Thymus (tissue), 11 donors: Measurements from ENCODE around the gene WIPF3. TPM values are rescaled to one million over a fixed set of nuclear protein-coding genes. Genes with fewer than 3 reads are reported as not detected.

Source experiments
- DNase-seq, 9 donors: peaks; one replicate each; pipeline ENCODE4 v3.0.0-alpha.2; 2013; ENCODE audit warnings: low spot score in 9 of 9, low read depth in 6 of 9, missing footprints in 1 of 9
- H3K27ac ChIP-seq, 2 donors: one replicate each; pipeline ENCODE4 v1.5.1; 2013; ENCODE audit warnings: control low read depth in 1 of 2, low read depth in 1 of 2, low read length in 1 of 2, mild to moderate bottlenecking in 1 of 2, moderate library complexity in 1 of 2
- H3K27me3 ChIP-seq, 2 donors: one replicate each; pipeline ENCODE4 v1.5.1; 2013; ENCODE audit warnings: low read length in 1 of 2; ENCODE audit not compliant: control insufficient read depth in 2 of 2, insufficient read depth in 1 of 2
- H3K36me3 ChIP-seq, 2 donors: one replicate each; pipeline ENCODE4 v1.5.1; 2013; ENCODE audit warnings: low read length in 1 of 2, mild to moderate bottlenecking in 1 of 2, moderate library complexity in 1 of 2; ENCODE audit not compliant: control insufficient read depth in 2 of 2, insufficient read depth in 2 of 2
- H3K4me1 ChIP-seq, 2 donors: one replicate each; pipeline ENCODE4 v1.5.1; 2013; ENCODE audit warnings: low read length in 2 of 2; ENCODE audit not compliant: control insufficient read depth in 2 of 2, insufficient read depth in 2 of 2
- H3K4me3 ChIP-seq, 2 donors: one replicate each; pipeline ENCODE4 v1.5.1; 2013; ENCODE audit warnings: low read length in 2 of 2, control low read depth in 1 of 2, mild to moderate bottlenecking in 1 of 2
- H3K9me3 ChIP-seq, 2 donors: one replicate each; pipeline ENCODE4 v1.5.1; 2013; ENCODE audit warnings: low read length in 1 of 2, mild to moderate bottlenecking in 1 of 2; ENCODE audit not compliant: control insufficient read depth in 2 of 2, insufficient read depth in 1 of 2
- WGBS: extraction: QIAGEN DNeasy Blood & Tissue Kit; methylation state at CpG from one replicate; pipeline ENCODE4 v1.1.7; 2013; 5-methylcytosine and 5-hydroxymethylcytosine counted together
- polyA plus RNA-seq: library from polyadenylated mRNA; stranded (reverse); fragments of 200-250 nt; gene quantifications from one replicate; pipeline ENCODE4 v1.2.3, GENCODE V29; 2013
- total RNA-seq: library from RNA; stranded (reverse); fragments of 120-200 nt; gene quantifications from one replicate; pipeline ENCODE4 v1.2.4, GENCODE V29; 2013
- donor health status: healthy.

Gene WIPF3
- total and polyA plus RNA-seq, 2 donors = 0.14 to 0.55 TPM

DNA sequence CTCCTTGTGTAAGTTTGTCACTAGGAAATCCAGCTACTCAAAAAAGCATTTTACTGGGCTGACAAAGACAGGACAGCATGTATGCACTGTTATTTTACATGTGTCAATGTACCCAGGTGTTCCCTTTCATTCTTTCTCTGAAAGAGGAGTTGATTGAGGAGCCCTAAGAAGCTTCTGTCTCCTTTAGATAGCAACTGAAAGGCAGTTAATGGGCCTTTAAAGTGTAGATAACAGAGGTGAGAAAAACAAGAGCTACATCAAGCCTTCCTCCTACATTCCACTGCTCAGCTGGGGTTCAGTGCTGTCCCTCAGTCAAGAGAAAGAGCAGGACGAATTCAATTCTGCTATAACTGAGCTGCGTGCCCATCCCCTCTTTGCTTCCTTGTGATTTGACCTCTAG lies 12.8 kb upstream of the WIPF3 start:
- WGBS = 93% methylated on average over 2 of the region's 2 CpGs
- H3K27ac ChIP-seq = no peak overlapping the region
- no peak overlapping the region for H3K4me3 ChIP-seq
- no peaks in the 10 kb centered on the region for H3K9me3 ChIP-seq
- H3K4me1 ChIP-seq = no peaks in the 10 kb centered on the region
- H3K27me3 ChIP-seq = no peaks in the 10 kb centered on the region
- DNase-seq = no peak
- no peaks in the 10 kb centered on the region for H3K36me3 ChIP-seq

DNA sequence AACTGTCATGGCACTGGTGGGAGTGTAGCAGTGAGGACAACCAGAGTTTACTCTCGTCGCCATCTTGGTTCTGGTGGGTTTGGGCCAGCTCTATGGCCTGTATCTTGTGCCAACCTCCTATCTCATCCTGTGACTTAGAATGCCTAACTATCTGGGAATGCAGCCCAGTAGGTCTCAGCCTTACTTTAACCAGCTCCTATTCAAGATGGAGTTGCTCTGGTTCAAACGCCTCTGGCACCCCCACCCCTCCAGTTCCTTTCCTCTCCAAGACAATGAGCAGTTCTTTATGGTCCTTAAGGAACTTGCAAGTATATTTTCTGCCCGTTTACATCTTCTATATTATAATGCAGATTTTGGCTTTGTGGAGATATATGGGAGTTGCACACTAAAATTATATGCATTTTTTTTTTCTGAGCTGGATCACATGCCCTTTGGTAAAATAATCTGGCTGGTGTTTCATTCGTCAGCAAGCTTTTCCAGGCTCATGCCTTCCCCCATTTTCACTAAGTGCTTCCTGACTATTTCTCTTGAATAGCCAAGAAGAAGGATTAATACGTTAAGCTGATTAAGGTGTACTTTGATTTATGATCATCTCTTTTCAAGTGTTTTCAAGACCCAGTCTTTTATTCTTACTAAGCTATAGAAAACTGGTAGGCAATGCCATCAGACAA lies 11.2 kb upstream of the WIPF3 start:
- 95% methylated on average over 6 of the region's 6 CpGs for WGBS
- no peak for DNase-seq

DNA sequence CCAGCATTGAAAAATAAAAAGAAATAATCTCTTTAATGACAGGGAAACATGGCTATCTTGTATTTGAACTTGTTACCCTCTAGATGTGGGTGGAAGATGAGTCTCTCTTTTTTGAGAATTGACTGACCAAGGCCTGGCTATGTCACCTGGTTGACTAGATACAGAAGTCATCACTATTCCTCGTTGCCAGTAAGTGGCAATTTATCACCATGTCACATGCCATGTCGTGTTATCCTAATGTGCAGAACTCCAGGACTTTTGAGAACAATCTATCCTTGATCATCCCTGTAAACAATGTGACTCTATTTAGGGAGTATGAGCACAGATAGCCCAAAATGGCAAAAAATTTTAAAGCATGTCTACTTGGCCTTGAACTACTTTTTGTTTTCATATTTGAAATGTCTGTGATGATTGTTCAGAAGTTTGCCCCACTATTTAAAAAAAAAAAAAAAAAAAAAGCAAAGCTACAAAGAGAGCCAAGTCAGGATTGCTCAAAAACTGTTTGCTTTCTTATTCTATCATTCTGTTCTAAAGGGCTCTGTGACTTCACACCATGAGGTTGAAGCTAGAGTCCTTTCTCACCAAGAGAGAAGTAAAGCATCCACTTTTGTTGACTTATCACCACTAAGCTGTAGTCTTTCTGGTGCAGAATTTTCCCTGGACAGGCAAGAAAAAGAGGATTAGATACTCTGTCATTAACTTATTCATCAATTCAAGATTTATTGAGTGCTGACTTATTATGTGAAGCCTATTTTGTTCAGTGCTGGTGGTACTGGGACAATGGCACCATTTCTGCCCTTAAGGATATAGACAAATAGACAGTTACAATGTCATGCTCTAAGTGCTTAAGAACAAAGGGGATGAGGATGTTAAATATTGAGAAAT lies 10.4 kb upstream of the WIPF3 start:
- Histone ChIP-seq H3K4me3 (no peak overlapping the region), H3K4me1 (no peaks in the 10 kb centered on the region), H3K27me3 (peaks cover 0 to 2% of the 10 kb centered on the region in 2 donors), H3K27ac (no peak overlapping the region), H3K9me3 (no peaks in the 10 kb centered on the region), H3K36me3 (no peaks in the 10 kb centered on the region)
- WGBS = 84% methylated on average over 2 of the region's 2 CpGs
- DNase-seq = no peak

More for the DNA sequence above, 11.2 kb upstream of the WIPF3 start:
- Histone ChIP-seq H3K27me3 (peaks cover 0 to 2% of the 10 kb centered on the region in 2 donors), H3K27ac (no peak overlapping the region), H3K4me3 (no peak overlapping the region), H3K9me3 (no peaks in the 10 kb centered on the region), H3K4me1 (no peaks in the 10 kb centered on the region), H3K36me3 (no peaks in the 10 kb centered on the region)

DNA sequence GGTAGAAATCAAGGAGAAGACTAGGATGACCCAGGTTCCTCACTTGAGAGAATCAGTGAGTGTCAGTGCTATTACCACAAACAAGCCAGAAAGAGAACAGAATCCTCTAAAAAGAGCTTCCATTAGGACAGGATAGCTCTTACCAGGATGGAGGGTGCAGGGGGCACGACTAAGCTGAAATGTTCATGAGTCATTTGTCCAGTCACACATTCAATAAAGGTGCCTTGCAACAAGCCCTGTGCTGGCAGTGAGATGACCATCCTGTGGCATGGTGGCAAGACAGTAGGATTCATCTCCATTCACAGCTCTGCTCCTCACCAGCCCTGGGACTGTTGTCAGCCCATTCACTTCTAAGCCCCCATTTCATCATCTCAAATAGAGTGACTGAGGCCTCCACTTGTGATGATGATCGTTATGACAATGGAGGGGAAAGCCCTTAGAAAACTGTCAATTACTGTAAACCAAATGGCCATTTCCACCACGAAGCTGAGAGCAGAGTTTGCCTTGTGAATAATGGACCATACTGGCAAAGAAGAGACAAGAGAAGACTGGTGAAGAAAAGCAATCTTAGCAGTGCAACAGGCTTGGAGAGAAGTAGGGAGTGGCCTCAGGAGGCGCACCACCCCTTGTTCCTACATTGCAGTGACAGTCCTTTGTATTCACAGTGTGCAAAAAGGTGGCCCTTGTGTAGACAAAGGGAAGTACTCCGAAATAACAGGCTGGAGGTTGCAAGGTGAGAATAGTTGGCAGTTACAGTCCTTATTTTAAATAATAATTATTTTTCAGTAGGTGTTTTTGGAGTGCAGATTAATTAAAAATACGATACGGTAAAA lies 9.0 kb upstream of the WIPF3 start:
- H3K4me1 ChIP-seq = no peaks in the 10 kb centered on the region
- H3K27me3 ChIP-seq = peaks cover 0 to 9% of the 10 kb centered on the region in 2 donors
- no peak overlapping the region for H3K4me3 ChIP-seq
- no peaks in the 10 kb centered on the region for H3K9me3 ChIP-seq
- 95% methylated on average over 7 of the region's 7 CpGs for WGBS
- H3K27ac ChIP-seq = no peak overlapping the region
- no peaks in the 10 kb centered on the region for H3K36me3 ChIP-seq
- DNase-seq = no peak

DNA sequence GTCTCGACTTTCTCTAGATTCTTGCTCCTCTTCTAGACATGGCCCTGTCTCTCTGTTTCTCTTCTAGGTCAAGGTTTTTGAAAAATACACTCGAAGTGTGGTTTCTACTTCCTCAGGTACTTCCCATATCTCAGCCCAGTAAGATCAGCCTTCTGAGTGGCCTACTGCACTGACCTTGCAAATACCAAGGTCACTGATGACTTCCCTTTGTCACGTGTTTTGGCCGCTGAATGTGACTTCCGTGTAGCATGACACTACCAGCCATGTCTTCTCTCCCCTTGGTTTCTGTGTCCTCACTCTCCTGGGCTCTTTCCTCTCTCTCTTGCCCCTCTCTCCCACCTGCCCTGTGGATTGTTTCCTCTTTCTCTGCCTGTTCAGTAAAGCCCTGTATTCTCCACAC lies 7.9 kb upstream of the WIPF3 start:
- no peak overlapping the region for H3K4me3 ChIP-seq
- no peaks in the 10 kb centered on the region for H3K36me3 ChIP-seq
- H3K9me3 ChIP-seq = no peaks in the 10 kb centered on the region
- H3K4me1 ChIP-seq = no peaks in the 10 kb centered on the region
- H3K27me3 ChIP-seq = peaks cover 3 to 15% of the 10 kb centered on the region in 2 donors
- WGBS = 76% methylated on average over 5 of the region's 5 CpGs
- no peak for DNase-seq
- no peak overlapping the region for H3K27ac ChIP-seq

DNA sequence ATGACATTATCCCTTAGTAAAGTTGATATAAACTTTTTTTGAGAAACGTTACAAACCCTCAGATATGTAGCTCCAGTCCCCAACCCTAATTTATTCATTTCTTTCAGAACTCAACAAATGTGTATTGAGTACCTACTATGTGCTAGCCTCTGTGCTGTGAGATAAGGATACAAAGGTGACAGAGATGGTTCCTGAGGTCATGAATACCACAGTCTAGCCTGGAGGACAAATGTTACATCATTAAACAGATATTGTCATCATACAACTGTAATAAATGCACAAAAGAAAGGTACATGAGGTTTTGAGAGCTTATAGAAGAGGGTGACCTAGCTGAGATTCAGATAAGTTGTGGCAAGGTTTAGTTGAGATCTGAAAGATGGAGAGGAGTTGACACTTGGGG lies 4.4 kb upstream of the WIPF3 start:
- DNase-seq = no peak
- Histone ChIP-seq H3K27ac (no peak overlapping the region), H3K27me3 (peaks cover 29 to 48% of the 10 kb centered on the region in 2 donors), H3K36me3 (no peaks in the 10 kb centered on the region), H3K4me1 (peaks cover 0 to 2% of the 10 kb centered on the region in 2 donors), H3K4me3 (no peak overlapping the region), H3K9me3 (no peaks in the 10 kb centered on the region)
- 96% methylated on average over 1 of the region's 1 CpG for WGBS

DNA sequence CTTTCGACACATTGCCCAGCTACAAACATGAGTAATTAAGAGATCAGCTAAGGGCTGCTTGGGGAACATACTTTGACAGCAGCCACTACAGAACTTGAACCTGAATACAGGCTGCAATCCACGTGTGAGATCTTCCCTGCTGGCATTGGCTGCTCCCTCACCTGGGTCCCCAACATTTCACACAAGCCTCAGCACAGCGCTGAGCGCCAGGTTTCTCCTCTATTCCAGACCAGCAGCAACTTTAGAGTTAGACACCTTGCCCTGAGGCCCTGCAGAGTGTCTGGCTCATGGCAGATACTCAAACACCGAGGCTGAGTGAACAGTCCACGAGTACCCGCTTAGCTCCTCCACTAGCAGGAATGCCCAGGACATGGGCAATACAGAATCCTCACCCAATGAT lies 1.3 kb upstream of the WIPF3 start:
- WGBS = 93% methylated on average over 7 of the region's 7 CpGs

DNA sequence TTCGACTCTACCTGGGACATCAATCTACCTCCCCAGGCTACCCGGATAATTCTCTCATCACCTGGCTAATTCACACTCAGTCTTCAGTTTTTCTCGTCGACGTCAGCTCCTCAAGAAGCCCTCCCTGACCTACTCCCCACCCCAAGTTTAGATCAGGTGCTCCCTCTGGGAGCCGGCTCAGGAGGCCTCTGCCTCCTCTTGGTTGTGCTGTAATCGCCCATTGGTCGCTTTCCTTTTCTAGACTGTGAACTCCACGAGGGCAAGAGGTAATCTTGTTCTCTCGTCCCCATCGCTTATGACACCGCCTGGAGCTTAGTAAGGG lies 461 bp upstream of the WIPF3 start:
- Histone ChIP-seq H3K36me3 (no peaks in the 10 kb centered on the region), H3K4me1 (peaks cover 0 to 2% of the 10 kb centered on the region in 2 donors), H3K9me3 (no peaks in the 10 kb centered on the region), H3K27me3 (peaks cover 44 to 83% of the 10 kb centered on the region in 2 donors), H3K27ac (no peak overlapping the region), H3K4me3 (no peak overlapping the region)
- WGBS = 85% methylated on average over 12 of the region's 12 CpGs
- DNase-seq = no peak

More for the DNA sequence above, 1.3 kb upstream of the WIPF3 start:
- H3K27ac ChIP-seq = no peak overlapping the region
- H3K9me3 ChIP-seq = no peaks in the 10 kb centered on the region
- H3K4me3 ChIP-seq = no peak overlapping the region
- peaks cover 0 to 2% of the 10 kb centered on the region in 2 donors for H3K4me1 ChIP-seq
- H3K27me3 ChIP-seq = peaks cover 44 to 77% of the 10 kb centered on the region in 2 donors
- H3K36me3 ChIP-seq = no peaks in the 10 kb centered on the region
- no peak for DNase-seq
